Measurements from ENCODE around the gene ITGB1. TPM values are rescaled to one million over a fixed set of nuclear protein-coding genes. Genes with fewer than 3 reads are reported as not detected.

The ITGB1 gene
- total and polyA plus RNA-seq, 7 experiments from 2014 or later, result 26.5 to 205 (median 53.5) TPM

- Histone ChIP-seq H3K36me3 (ENCODE audit: control insufficient read depth in 2 of 3, insufficient read depth in 3 of 3, low read length in 3 of 3) (peaks cover 0 to 11% (median 0%) of the 10 kb centered on the region in 3 experiments), H3K4me1 (ENCODE audit: control insufficient read depth in 2 of 2, insufficient read depth in 2 of 2, low read length in 2 of 2) (peaks cover 0 to 23% of the 10 kb centered on the region in 2 donors), H3K4me3 (ENCODE audit: low read length) (no peak overlapping the region), H3K27ac (ENCODE audit: low read depth, low read length) (no peak overlapping the region), H3K27me3 (ENCODE audit: control insufficient read depth in 2 of 2, insufficient read depth in 2 of 2, low read length in 2 of 2) (no peaks in the 10 kb centered on the region), H3K9me3 (ENCODE audit: control insufficient read depth in 2 of 3, low read length in 3 of 3) (no peaks in the 10 kb centered on the region)
- ChIA-PET POLR2A (no interaction called here), CTCF (interaction anchor here (0.6 to 0.9 kb wide), 2 partner anchors 29 to 217 kb away, joined by 3 read pairs; no protein-coding TSS in a partner anchor)
- Mint-ChIP-seq H3K36me3 (peaks cover 0 to 17% (median 10%) of the 10 kb centered on the region in 5 donors), H3K9me3 (peaks cover 0 to 1% (median 0%) of the 10 kb centered on the region in 11 donors), H3K27ac (peak overlapping the region in 4 of 9 donors; percentile 18 to 60 (median 44)), H3K4me1 (peaks cover 6 to 48% (median 38%) of the 10 kb centered on the region in 7 donors), H3K4me3 (peak overlapping the region in 6 of 10 donors; percentile 14 to 33 (median 20)), H3K27me3 (no peaks in the 10 kb centered on the region)
- no peak for DNase-seq
- peak; percentile 10 for ATAC-seq
- intact Hi-C loops (cut with micrococcal nuclease), result loop anchor here in 1 of 2 donors (2.0 kb wide), 1 partner anchor 14 kb away; no protein-coding TSS in a partner anchor
Observed at GRCh38 chr10:32938554-32939061, 19.4 kb downstream of the ITGB1 start.

GRCh38 chr10:32937911-32938424 lies 20.1 kb downstream of the ITGB1 start:
- H3K9me3 Mint-ChIP-seq, result peaks cover 0 to 1% (median 0%) of the 10 kb centered on the region in 11 donors
- H3K27me3 ChIP-seq (ENCODE audit: control insufficient read depth in 2 of 2, insufficient read depth in 2 of 2, low read length in 2 of 2), result no peaks in the 10 kb centered on the region
- CTCF ChIA-PET, result interaction anchor here (0.9 kb wide), 1 partner anchor 29 kb away, joined by 3 read pairs; no protein-coding TSS in a partner anchor
- peak; percentile 58 for ATAC-seq
- H3K4me3 ChIP-seq (ENCODE audit: low read length), result no peak overlapping the region
- no peaks in the 10 kb centered on the region for H3K9me3 ChIP-seq (ENCODE audit: control insufficient read depth in 2 of 3, low read length in 3 of 3)
- peaks cover 0 to 29% of the 10 kb centered on the region in 2 donors for H3K4me1 ChIP-seq (ENCODE audit: control insufficient read depth in 2 of 2, insufficient read depth in 2 of 2, low read length in 2 of 2)
- peaks cover 6 to 43% (median 33%) of the 10 kb centered on the region in 7 donors for H3K4me1 Mint-ChIP-seq
- H3K27me3 Mint-ChIP-seq, result no peaks in the 10 kb centered on the region
- no peak overlapping the region for H3K27ac Mint-ChIP-seq
- H3K36me3 Mint-ChIP-seq, result peaks cover 0 to 17% (median 10%) of the 10 kb centered on the region in 5 donors
- H3K36me3 ChIP-seq (ENCODE audit: control insufficient read depth in 2 of 3, insufficient read depth in 3 of 3, low read length in 3 of 3), result peaks cover 0 to 11% (median 0%) of the 10 kb centered on the region in 3 experiments
- DNase-seq, result no peak
- H3K4me3 Mint-ChIP-seq, result peak overlapping the region in 4 of 10 donors; percentile 14 to 30 (median 16)
- intact Hi-C loops (cut with micrococcal nuclease), result loop anchor here in 1 of 2 donors (2.0 kb wide), 1 partner anchor 15 kb away; no protein-coding TSS in a partner anchor
- POLR2A ChIA-PET, result no interaction called here
- no peak overlapping the region for H3K27ac ChIP-seq (ENCODE audit: low read depth, low read length)

- Mint-ChIP-seq H3K27me3 (no peaks in the 10 kb centered on the region), H3K27ac (peak overlapping the region in 1 of 9 donors; percentile 10), H3K4me3 (no peak overlapping the region), H3K36me3 (peaks cover 10 to 42% (median 28%) of the 10 kb centered on the region in 5 donors), H3K4me1 (peaks cover 0 to 18% (median 9%) of the 10 kb centered on the region in 7 donors), H3K9me3 (peaks cover 0 to 1% (median 0%) of the 10 kb centered on the region in 11 donors)
- no peak for ATAC-seq
- Histone ChIP-seq H3K27ac (ENCODE audit: low read depth, low read length) (no peak overlapping the region), H3K27me3 (ENCODE audit: control insufficient read depth in 2 of 2, insufficient read depth in 2 of 2, low read length in 2 of 2) (no peaks in the 10 kb centered on the region), H3K4me1 (ENCODE audit: control insufficient read depth in 2 of 2, insufficient read depth in 2 of 2, low read length in 2 of 2) (peaks cover 0 to 6% of the 10 kb centered on the region in 2 donors), H3K4me3 (ENCODE audit: low read length) (no peak overlapping the region), H3K36me3 (ENCODE audit: control insufficient read depth in 2 of 3, insufficient read depth in 3 of 3, low read length in 3 of 3) (peaks cover 0 to 25% (median 17%) of the 10 kb centered on the region in 3 experiments), H3K9me3 (ENCODE audit: control insufficient read depth in 2 of 3, low read length in 3 of 3) (no peaks in the 10 kb centered on the region)
- POLR2A ChIA-PET, result no interaction called here
- no peak for DNase-seq
- CTCF ChIA-PET, result interaction anchor here (1.0 kb wide), 1 partner anchor 76 kb away, joined by 4 read pairs; no protein-coding TSS in a partner anchor
- intact Hi-C loops (cut with micrococcal nuclease), result no loop called here
Observed at GRCh38 chr10:32932225-32932729, 25.8 kb downstream of the ITGB1 start.

- peaks cover 0 to 2% (median 0%) of the 10 kb centered on the region in 11 donors for H3K9me3 Mint-ChIP-seq
- DNase-seq, result no peak
- no peaks in the 10 kb centered on the region for H3K9me3 ChIP-seq (ENCODE audit: control insufficient read depth in 2 of 3, low read length in 3 of 3)
- H3K27me3 ChIP-seq (ENCODE audit: control insufficient read depth in 2 of 2, insufficient read depth in 2 of 2, low read length in 2 of 2), result no peaks in the 10 kb centered on the region
- ChIA-PET POLR2A (no interaction called here), CTCF (interaction anchor here (1.0 kb wide), 1 partner anchor 77 kb away, joined by 4 read pairs; no protein-coding TSS in a partner anchor)
- H3K4me3 Mint-ChIP-seq, result no peak overlapping the region
- H3K4me3 ChIP-seq (ENCODE audit: low read length), result no peak overlapping the region
- no peak overlapping the region for H3K27ac ChIP-seq (ENCODE audit: low read depth, low read length)
- ATAC-seq, result no peak
- H3K4me1 ChIP-seq (ENCODE audit: control insufficient read depth in 2 of 2, insufficient read depth in 2 of 2, low read length in 2 of 2), result peaks cover 0 to 6% of the 10 kb centered on the region in 2 donors
- H3K27me3 Mint-ChIP-seq, result no peaks in the 10 kb centered on the region
- H3K36me3 ChIP-seq (ENCODE audit: control insufficient read depth in 2 of 3, insufficient read depth in 3 of 3, low read length in 3 of 3), result peaks cover 0 to 32% (median 24%) of the 10 kb centered on the region in 3 experiments
- H3K36me3 Mint-ChIP-seq, result peaks cover 16 to 49% (median 34%) of the 10 kb centered on the region in 5 donors
- peaks cover 0 to 18% (median 9%) of the 10 kb centered on the region in 7 donors for H3K4me1 Mint-ChIP-seq
- intact Hi-C loops (cut with micrococcal nuclease), result no loop called here
- H3K27ac Mint-ChIP-seq, result peak overlapping the region in 1 of 9 donors; percentile 13
Observed at GRCh38 chr10:32931593-32931992, 26.4 kb downstream of the ITGB1 start.

GRCh38 chr10:32930036-32930435 lies 28.0 kb downstream of the ITGB1 start:
- Histone ChIP-seq H3K27ac (ENCODE audit: low read depth, low read length) (no peak overlapping the region), H3K36me3 (ENCODE audit: control insufficient read depth in 2 of 3, insufficient read depth in 3 of 3, low read length in 3 of 3) (peaks cover 0 to 45% (median 32%) of the 10 kb centered on the region in 3 experiments), H3K4me1 (ENCODE audit: control insufficient read depth in 2 of 2, insufficient read depth in 2 of 2, low read length in 2 of 2) (peaks cover 0 to 6% of the 10 kb centered on the region in 2 donors), H3K4me3 (ENCODE audit: low read length) (no peak overlapping the region), H3K9me3 (ENCODE audit: control insufficient read depth in 2 of 3, low read length in 3 of 3) (no peaks in the 10 kb centered on the region), H3K27me3 (ENCODE audit: control insufficient read depth in 2 of 2, insufficient read depth in 2 of 2, low read length in 2 of 2) (no peaks in the 10 kb centered on the region)
- peaks cover 0 to 15% (median 6%) of the 10 kb centered on the region in 7 donors for H3K4me1 Mint-ChIP-seq
- CTCF ChIA-PET, result no interaction called here
- H3K36me3 Mint-ChIP-seq, result peaks cover 20 to 51% (median 44%) of the 10 kb centered on the region in 5 donors
- POLR2A ChIA-PET, result no interaction called here
- no peaks in the 10 kb centered on the region for H3K27me3 Mint-ChIP-seq
- DNase-seq (no peak), ATAC-seq (no peak)
- no peak overlapping the region for H3K27ac Mint-ChIP-seq
- no peak overlapping the region for H3K4me3 Mint-ChIP-seq
- peaks cover 0 to 8% (median 0%) of the 10 kb centered on the region in 11 donors for H3K9me3 Mint-ChIP-seq
- intact Hi-C loops (cut with micrococcal nuclease), result no loop called here

- Mint-ChIP-seq H3K27me3 (no peaks in the 10 kb centered on the region), H3K36me3 (peaks cover 20 to 49% (median 40%) of the 10 kb centered on the region in 5 donors), H3K27ac (no peak overlapping the region), H3K9me3 (peaks cover 0 to 8% (median 0%) of the 10 kb centered on the region in 11 donors), H3K4me1 (peaks cover 0 to 15% (median 6%) of the 10 kb centered on the region in 7 donors), H3K4me3 (no peak overlapping the region)
- POLR2A ChIA-PET, result no interaction called here
- DNase-seq (no peak), ATAC-seq (peak; percentile 38)
- intact Hi-C loops (cut with micrococcal nuclease), result no loop called here
- peaks cover 0 to 45% (median 32%) of the 10 kb centered on the region in 3 experiments for H3K36me3 ChIP-seq (ENCODE audit: control insufficient read depth in 2 of 3, insufficient read depth in 3 of 3, low read length in 3 of 3)
- H3K4me1 ChIP-seq (ENCODE audit: control insufficient read depth in 2 of 2, insufficient read depth in 2 of 2, low read length in 2 of 2), result peaks cover 0 to 6% of the 10 kb centered on the region in 2 donors
- H3K9me3 ChIP-seq (ENCODE audit: control insufficient read depth in 2 of 3, low read length in 3 of 3), result no peaks in the 10 kb centered on the region
- CTCF ChIA-PET, result no interaction called here
- H3K27me3 ChIP-seq (ENCODE audit: control insufficient read depth in 2 of 2, insufficient read depth in 2 of 2, low read length in 2 of 2), result no peaks in the 10 kb centered on the region
- H3K27ac ChIP-seq (ENCODE audit: low read depth, low read length), result no peak overlapping the region
- H3K4me3 ChIP-seq (ENCODE audit: low read length), result no peak overlapping the region
Observed at GRCh38 chr10:32929634-32930033, 28.4 kb downstream of the ITGB1 start.

Data from naive thymus-derived CD4-positive, alpha-beta T cell (primary cell).